ENCODE results near the gene CDS1. TPM values are rescaled to one million over a fixed set of nuclear protein-coding genes. Genes with fewer than 3 reads are reported as not detected.

The CDS1 gene
- total RNA-seq, 2 donors from 2014 or later, result 44.2 to 51.9 TPM

DNA sequence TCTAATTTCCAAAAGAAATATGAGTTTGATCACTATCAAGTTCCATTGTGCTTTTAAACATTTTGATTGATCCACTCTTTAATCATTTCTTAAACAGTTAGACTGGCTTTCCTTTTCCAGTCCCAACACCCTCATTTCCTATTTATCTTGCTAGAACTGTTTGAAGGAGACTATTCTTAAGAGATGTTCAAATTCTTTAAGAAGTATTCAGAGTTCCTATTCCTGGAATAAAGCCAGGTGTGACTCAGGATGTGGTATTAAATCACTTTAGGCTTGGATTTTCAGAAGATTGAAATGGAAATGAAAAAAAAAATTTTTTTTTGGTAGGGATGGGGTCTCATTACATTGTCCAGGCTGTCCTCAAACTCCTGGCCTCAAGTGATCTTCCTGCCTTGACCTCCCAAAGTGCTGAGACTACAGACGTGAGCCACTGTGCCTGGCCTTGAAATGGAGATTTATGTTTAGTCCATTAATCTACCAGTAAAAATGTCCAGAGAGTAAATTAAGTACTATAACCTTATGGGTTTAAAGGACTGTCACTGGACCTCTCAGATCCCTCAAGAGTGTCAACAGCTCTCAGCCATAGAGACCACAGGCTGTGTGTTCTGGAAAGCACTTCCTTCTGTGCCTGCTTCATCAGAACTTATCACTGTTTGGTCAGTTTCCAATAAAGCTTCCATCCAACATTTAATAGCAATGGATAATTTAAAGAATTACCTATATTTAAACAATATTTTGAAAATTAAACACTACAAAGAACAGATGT is 90.7 kb downstream of the CDS1 start:
- H3K27ac ChIP-seq, result no peak overlapping the region
- DNase-seq, result no peak
- no peaks in the 10 kb centered on the region for H3K9me3 ChIP-seq
- H3K4me3 ChIP-seq, result no peak overlapping the region
- peaks cover 7% of the 10 kb centered on the region for H3K36me3 ChIP-seq
- TF ChIP-seq, protein P1, sequence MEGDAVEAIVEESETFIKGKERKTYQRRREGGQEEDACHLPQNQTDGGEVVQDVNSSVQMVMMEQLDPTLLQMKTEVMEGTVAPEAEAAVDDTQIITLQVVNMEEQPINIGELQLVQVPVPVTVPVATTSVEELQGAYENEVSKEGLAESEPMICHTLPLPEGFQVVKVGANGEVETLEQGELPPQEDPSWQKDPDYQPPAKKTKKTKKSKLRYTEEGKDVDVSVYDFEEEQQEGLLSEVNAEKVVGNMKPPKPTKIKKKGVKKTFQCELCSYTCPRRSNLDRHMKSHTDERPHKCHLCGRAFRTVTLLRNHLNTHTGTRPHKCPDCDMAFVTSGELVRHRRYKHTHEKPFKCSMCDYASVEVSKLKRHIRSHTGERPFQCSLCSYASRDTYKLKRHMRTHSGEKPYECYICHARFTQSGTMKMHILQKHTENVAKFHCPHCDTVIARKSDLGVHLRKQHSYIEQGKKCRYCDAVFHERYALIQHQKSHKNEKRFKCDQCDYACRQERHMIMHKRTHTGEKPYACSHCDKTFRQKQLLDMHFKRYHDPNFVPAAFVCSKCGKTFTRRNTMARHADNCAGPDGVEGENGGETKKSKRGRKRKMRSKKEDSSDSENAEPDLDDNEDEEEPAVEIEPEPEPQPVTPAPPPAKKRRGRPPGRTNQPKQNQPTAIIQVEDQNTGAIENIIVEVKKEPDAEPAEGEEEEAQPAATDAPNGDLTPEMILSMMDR (IDR thresholded peaks at IDR 0.05), result no peak
- no peaks in the 10 kb centered on the region for H3K27me3 ChIP-seq
- H3K9ac ChIP-seq (ENCODE audit: low read depth in 2 of 2, low read length in 2 of 2), result no peak overlapping the region
- no peaks in the 10 kb centered on the region for H3K4me1 ChIP-seq
- intact Hi-C loops (cut with DNase I), result no loop called here

DNA sequence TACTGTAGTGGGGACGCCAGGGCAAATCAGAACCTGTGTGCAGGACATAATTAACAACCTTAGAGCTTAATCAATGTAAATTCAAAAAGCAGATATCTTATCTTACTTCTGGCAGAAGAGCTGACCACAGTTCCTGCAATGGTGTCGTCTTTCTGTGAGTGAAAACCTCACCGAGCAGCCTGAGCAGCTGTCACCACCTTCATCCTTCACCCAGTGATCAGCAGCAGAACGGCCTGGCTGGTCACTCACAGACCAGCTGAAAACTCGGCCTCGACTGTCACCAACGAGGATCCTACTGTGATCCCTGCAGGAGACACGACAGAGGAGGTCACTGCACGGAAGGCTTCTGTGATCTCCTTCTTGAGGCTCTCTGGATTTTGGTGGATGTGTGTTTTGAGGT is 94.2 kb downstream of the CDS1 start:
- no peak overlapping the region for H3K27ac ChIP-seq
- intact Hi-C loops (cut with DNase I), result no loop called here
- H3K4me3 ChIP-seq, result no peak overlapping the region
- TF ChIP-seq, protein P1 (IDR thresholded peaks at IDR 0.05), result no peak
- no peaks in the 10 kb centered on the region for H3K27me3 ChIP-seq
- peaks cover 11% of the 10 kb centered on the region for H3K36me3 ChIP-seq
- no peak overlapping the region for H3K9ac ChIP-seq (ENCODE audit: low read depth in 2 of 2, low read length in 2 of 2)
- no peak for DNase-seq
- no peaks in the 10 kb centered on the region for H3K9me3 ChIP-seq
- H3K4me1 ChIP-seq, result no peaks in the 10 kb centered on the region

DNA sequence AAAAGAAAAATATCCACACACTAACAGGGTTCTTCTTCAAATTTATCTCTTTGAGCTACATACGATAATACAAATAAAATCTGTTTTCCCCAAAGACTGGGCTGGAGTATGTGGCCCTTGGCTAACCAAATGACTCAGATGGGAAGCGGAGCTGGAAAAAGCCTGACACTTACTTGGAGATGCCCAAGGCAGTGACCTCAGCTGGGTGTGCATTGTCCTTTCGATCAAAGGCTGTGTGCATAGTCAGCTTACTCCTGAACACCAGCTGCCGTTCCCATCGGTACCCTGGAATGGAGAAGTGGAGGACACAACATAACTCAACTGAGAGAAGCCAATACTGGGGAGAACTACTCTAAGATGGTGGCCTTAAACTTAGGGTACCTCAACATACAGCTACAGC is 95.1 kb downstream of the CDS1 start:
- Histone ChIP-seq H3K4me3 (no peak overlapping the region), H3K9me3 (no peaks in the 10 kb centered on the region), H3K27ac (no peak overlapping the region), H3K9ac (ENCODE audit: low read depth in 2 of 2, low read length in 2 of 2) (no peak overlapping the region), H3K4me1 (no peaks in the 10 kb centered on the region), H3K36me3 (peaks cover 11% of the 10 kb centered on the region), H3K27me3 (no peaks in the 10 kb centered on the region)
- TF ChIP-seq, protein P1 (IDR thresholded peaks at IDR 0.05), result no peak
- no peak for DNase-seq
- intact Hi-C loops (cut with DNase I), result no loop called here

DNA sequence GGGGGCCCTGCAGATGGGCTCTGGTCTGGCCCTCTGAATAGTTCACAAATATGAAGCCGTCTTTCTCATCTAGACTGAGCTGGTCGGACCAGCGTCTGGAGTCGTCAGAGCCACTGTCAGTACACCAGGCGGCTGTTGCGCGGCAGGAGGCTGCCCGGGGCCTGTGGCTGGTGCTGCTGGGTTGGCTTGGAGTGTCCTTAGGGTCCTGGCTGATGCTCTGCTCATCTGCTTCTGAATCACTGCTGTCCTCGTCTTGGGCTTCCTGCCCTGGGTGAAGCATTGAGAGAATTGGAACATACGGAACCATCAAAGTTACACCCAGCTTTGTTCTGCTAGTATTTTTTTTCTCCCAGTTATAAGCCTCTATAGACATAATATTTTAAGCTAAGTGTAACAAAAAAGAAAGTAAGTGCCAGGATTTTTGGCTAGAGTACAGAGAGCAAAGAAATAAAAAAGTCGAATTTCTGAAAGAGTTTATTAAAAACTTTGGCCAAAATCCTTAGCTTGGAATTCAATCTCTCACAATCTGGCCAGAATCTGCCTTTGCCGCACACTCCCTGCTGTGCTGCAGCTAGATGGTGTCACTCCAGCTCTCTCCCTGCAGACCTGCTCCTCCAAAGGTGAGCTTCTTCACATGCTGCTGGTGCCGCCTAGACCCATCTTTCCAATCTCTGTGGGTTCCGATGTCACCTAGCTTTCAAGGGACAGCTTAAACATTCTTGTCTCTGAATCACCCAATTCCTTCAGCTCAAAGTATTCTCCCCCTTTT is 96.2 kb downstream of the CDS1 start:
- TF ChIP-seq, protein P1 (IDR thresholded peaks at IDR 0.05), result no peak
- no peaks in the 10 kb centered on the region for H3K9me3 ChIP-seq
- H3K27ac ChIP-seq, result no peak overlapping the region
- DNase-seq, result no peak
- no peaks in the 10 kb centered on the region for H3K4me1 ChIP-seq
- no peak overlapping the region for H3K9ac ChIP-seq (ENCODE audit: low read depth in 2 of 2, low read length in 2 of 2)
- no peak overlapping the region for H3K4me3 ChIP-seq
- H3K27me3 ChIP-seq, result no peaks in the 10 kb centered on the region
- intact Hi-C loops (cut with DNase I), result no loop called here
- peaks cover 11% of the 10 kb centered on the region for H3K36me3 ChIP-seq

DNA sequence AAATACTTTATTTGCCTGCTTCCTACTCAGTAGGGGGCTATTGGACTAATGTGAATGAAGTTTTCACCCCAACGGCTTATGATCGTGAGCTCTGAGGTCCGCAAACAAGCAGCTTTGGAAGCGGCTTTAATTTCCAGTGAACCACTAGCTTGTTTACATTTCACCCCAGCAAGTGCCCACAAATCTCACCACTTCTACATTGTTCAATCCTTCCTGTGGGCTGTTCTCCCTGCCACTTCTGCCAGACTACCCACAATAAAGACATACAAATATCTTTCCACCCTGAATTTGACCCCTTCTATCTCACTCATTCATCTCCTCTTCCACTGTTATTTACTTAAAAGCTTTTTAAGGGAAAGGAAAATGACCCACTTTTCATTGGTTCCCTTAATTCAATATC is 98.0 kb downstream of the CDS1 start:
- intact Hi-C loops (cut with DNase I), result no loop called here
- no peak for DNase-seq
- Histone ChIP-seq H3K4me3 (no peak overlapping the region), H3K9ac (ENCODE audit: low read depth in 2 of 2, low read length in 2 of 2) (no peak overlapping the region), H3K4me1 (no peaks in the 10 kb centered on the region), H3K36me3 (peaks cover 11% of the 10 kb centered on the region), H3K27me3 (no peaks in the 10 kb centered on the region), H3K9me3 (no peaks in the 10 kb centered on the region), H3K27ac (peak overlapping the region; percentile 49)
- TF ChIP-seq, protein P1 (IDR thresholded peaks at IDR 0.05), result no peak

Data from colonic mucosa (tissue), 4 donors.